NB4 (cell line): ENCODE data around the gene CACNA1D.
A peak's percentile ranks its signal among the peaks of the same experiment; 100 is the strongest.

ENCODE experiments used
- DNase-seq: peaks from one replicate; pipeline ENCODE4 v3.0.0; 2010; ENCODE audit warnings: low read depth
- H3K4me3 ChIP-seq: one replicate; pipeline ENCODE4 v1.5.1; 2011; ENCODE audit warnings: mild to moderate bottlenecking, low read depth, low read length, moderate library complexity
- MYC ChIP-seq: IDR thresholded peaks from 2 replicates; pipeline ENCODE4 v1.6.1; 2011; ENCODE audit warnings: low read depth, low read length
- POLR2A ChIP-seq: IDR thresholded peaks from 2 replicates; pipeline ENCODE4 v1.6.1; 2011; ENCODE audit warnings: mild to moderate bottlenecking; ENCODE audit not compliant: insufficient read length; ENCODE audit errors: extremely low read depth
- TF ChIP-seq, protein P1 (sequence below): IDR thresholded peaks from 2 replicates; pipeline ENCODE4 v1.6.1; 2011; ENCODE audit warnings: low read depth, low read length
- TF ChIP-seq, protein P2 (sequence below): IDR thresholded peaks from one replicate; pipeline ENCODE4 v1.5.1; 2012; ENCODE audit warnings: low read depth, low read length

The CACNA1D gene

DNA sequence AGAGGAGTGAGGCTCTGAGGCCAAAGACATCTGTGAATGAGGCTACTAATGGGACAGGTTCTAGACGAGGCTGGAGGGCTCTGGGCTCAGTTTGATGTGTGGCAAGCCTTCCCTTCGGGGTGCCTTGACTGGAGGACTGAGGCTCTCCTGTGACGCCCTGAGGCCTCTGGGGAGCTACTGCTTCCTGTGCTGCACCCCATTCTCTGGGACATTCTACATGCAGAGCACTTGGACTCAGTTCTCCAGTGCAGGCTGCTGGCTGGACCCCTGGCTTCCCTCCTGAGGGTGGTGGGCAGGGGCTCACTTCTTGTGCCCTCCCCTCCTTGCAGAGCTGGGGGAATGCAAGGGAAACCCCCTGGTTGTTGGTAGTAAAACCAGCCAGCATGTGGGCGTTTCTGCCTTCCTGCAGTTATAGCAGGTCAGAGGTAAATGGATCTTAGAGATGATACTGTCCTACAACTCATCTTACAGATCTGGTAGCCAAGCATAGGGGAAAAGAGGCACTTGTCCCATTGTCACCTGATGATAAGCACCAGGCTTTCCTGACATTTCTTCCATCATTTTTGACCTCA lies 218.5 kb downstream of the CACNA1D start:
- TF ChIP-seq, protein P1, sequence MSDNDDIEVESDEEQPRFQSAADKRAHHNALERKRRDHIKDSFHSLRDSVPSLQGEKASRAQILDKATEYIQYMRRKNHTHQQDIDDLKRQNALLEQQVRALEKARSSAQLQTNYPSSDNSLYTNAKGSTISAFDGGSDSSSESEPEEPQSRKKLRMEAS: no peak
- TF ChIP-seq MYC (no peak), POLR2A (no peak)
- TF ChIP-seq, protein P2, sequence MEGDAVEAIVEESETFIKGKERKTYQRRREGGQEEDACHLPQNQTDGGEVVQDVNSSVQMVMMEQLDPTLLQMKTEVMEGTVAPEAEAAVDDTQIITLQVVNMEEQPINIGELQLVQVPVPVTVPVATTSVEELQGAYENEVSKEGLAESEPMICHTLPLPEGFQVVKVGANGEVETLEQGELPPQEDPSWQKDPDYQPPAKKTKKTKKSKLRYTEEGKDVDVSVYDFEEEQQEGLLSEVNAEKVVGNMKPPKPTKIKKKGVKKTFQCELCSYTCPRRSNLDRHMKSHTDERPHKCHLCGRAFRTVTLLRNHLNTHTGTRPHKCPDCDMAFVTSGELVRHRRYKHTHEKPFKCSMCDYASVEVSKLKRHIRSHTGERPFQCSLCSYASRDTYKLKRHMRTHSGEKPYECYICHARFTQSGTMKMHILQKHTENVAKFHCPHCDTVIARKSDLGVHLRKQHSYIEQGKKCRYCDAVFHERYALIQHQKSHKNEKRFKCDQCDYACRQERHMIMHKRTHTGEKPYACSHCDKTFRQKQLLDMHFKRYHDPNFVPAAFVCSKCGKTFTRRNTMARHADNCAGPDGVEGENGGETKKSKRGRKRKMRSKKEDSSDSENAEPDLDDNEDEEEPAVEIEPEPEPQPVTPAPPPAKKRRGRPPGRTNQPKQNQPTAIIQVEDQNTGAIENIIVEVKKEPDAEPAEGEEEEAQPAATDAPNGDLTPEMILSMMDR: no peak
- H3K4me3 ChIP-seq: no peak overlapping the region
- DNase-seq: no peak

DNA sequence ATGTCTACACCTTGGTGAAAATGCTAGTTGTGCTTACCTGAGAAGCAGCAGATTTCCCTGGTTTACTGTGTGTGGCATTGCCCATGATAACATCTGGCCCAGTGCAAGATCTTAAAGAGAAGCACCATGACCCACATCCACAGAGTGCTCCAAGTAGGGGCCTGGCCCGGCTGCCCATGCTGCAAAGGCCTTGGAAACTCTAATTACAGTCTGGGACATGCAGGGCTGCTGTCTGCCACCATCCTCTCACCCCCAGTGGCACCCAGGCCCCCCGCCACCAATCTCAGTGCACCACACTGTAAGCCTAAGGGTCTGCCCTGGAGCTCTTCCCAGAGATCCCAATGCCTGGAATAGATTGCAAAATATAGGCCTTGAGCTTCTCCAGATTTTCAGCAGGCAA lies 219.2 kb downstream of the CACNA1D start:
- no peak for TF ChIP-seq MYC
- TF ChIP-seq POLR2A: no peak
- TF ChIP-seq, protein P2: no peak
- TF ChIP-seq, protein P1: no peak
- no peak for DNase-seq
- H3K4me3 ChIP-seq: no peak overlapping the region

DNA sequence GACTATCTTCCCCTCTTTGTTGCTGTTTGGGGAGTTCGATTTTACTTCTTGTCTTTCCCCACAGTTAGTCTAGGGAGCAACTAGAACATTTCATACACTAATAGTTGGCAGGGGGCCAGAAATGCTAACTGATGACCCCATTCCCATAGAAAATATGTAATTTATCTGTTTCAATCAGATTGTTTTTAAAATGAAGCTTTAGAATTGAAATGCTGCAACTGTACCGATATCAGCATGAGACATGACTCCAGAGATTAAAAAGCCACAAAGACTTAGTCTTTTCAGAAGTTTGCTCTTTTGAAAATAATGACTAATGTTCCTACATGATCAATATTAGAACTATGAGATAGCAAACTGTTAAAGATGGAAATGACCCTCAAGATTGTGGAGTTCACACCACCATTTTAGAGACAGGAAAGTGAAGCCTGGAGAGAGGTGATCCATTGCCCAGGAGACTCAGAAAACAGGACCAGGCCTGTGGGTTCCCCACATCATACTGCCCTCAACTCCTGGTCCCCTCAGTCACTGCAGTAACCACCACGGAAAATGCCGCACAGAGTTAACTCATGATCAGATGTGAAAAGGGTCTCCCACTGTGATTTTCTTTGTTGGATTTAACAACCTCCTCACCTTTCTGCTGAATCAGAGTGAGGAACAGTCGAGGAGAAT lies 221.5 kb downstream of the CACNA1D start:
- H3K4me3 ChIP-seq: no peak overlapping the region
- no peak for DNase-seq
- TF ChIP-seq MYC (no peak), POLR2A (no peak)
- TF ChIP-seq, protein P2: no peak
- TF ChIP-seq, protein P1: no peak

DNA sequence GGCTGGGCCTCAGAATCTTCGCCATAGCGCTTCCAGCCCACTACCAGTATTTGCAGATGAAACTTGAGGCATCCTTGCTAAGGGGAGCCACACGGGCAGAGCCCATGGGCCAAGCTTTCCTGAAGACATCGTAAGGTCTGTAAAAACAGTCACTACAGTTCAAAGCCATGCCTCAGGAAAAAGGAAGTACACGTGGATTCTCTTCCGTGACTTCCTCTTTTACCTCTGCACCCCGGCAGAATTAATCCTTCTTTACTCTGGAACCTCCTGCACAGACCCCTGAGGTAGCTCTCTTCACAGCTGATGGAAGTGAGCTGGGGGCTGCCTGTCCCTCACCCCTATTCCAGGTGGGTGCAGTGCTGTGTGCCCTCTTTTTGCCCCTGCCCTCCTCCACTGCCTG lies 222.6 kb downstream of the CACNA1D start:
- peak; percentile 47 for DNase-seq
- TF ChIP-seq, protein P2: no peak
- TF ChIP-seq POLR2A (no peak), MYC (no peak)
- TF ChIP-seq, protein P1: peak; percentile 83
- no peak overlapping the region for H3K4me3 ChIP-seq

DNA sequence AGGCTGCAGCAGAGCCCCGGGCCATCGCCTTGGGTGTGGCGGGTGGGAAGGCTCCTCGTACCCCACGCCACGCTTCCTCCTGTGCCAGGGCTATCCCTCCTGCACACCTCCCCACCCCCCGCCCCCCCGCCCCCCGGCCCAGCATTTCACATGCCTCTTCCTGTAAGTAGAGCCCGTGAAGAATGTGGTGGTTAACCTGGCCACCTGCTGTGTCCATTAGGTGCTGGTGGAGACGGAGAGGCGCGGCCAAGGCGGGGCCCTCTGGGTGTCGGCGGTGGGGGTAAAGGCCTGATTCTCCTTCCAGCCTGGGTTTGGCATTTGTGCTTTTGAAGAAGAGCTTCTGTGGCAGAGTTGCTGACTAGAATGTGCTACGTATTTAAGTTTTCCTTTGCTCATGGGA lies 224.1 kb downstream of the CACNA1D start:
- H3K4me3 ChIP-seq: no peak overlapping the region
- DNase-seq: no peak
- TF ChIP-seq, protein P1: no peak
- TF ChIP-seq, protein P2: no peak
- TF ChIP-seq POLR2A: no peak
- TF ChIP-seq MYC: no peak
